GM21423 (cell line): ENCODE results near the gene SYCN.

Experiments used
- ATAC-seq: cut with Tn5 transposase; IDR thresholded peaks from one replicate; pipeline ENCODE4 v1.9.1; 2021; ENCODE audit warnings: mild to moderate bottlenecking, moderate library complexity; ENCODE audit not compliant: unreplicated experiment

Gene SYCN

DNA sequence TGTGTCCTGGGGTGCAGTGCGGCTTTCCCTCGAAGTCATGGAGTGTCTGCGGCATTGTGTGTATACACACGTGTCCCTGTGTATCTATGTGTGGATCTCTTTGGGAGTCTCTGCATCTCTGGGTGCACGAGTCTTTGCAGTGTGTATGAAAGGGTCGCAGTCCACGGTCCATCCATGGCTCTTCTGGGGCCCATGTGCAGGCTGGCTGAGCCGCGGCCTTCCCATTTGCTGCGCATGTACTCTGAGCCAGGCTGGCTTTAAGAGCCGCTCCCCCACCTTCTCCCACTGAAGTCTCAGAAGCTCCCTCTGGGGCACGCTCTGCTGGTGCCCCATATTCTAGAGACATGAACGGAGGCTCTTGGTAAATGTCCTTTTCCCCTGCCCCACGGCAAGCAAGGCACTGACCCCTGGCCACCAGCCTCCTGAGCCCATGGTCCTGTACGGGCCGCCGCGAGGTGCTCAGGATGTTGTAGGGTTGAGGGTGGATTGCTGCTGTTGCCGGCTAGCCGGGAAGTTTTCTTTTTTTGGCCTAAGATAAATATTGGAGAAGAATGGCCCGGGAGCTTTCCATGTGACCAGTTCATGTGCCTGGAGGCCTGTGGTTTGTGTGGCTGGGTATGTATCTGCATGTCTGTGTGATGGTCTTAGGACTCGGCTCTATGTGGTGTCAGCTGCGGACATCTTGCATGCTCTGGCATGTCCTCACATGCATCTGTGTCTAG lies 46.6 kb downstream of the SYCN start:
- ATAC-seq, result no peak

DNA sequence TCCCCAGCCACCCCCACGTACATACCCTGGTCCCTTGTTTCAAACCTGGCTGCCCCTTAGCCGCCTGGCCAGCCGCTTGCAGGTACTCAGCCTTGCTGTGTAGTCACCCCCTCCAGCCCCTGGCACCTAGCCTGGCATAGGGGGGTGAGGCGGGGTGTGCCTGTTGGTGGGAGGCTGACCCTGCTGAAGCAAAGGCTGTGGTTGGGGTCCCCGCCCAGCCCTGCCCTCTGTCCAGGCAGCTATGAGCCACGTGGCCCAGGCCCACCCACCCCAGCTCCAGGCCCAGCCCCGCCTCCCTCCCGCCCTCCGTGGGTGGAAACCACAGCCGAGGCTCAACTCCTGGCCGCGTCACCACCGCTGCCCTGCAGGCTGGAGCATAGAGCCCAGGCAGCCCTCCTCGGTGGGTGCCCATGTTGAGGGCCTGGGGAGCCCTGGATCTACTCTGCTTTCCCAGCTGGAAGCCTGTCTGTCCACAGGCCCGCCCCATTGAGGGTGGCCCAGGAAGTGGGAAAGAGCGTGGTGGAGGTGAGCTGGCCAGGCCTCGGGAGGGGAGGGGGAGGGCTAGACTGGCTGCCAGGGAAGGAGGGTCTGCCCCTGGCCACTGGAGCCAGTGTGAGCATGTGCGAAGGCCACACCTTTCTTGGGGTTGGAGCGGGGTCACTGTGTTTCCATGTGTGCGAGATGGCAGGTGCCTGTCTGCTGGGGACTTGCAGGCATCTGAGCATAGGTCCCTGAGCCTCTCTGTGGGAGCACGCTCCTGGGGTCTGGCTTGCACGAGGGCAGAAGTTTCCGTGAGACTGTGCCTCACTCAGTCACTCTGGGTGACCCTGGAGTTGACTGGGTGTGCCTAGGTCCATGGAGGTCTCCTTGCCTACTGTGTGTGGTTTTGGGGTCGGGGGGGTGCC lies 47.5 kb downstream of the SYCN start:
- no peak for ATAC-seq

- no peak for ATAC-seq
Measured at GRCh38 chr19:39155741-39156140, 48.3 kb downstream of the SYCN start.

DNA sequence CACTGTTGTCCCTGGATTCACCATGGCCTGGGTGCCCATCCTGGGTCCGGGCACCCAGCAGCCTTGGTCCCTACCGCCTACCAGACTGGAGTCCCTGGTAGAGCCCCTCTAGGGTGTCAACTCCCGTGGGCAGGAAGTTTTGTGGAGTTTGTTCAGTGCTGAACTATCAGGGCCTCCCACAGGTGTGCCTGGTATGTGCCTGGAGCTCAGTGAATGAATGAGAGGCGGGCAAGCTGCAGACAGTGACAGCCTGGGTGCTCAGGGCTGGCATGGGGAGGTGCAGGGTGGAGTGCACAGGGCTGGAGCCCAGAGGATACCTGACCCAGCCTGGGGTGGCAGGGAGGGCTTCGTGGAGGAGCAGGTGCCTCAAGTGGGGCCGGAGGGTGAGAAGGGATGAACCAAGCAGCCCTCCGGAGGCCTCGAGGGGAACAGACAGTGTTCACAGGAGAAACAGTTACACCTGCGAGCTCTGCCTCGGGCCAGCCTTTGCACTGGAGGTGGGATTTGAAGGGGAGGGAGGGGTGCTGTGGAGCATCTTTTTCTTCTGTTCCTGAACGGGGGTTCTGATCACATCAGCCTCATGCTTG lies 48.9 kb downstream of the SYCN start:
- no peak for ATAC-seq

DNA sequence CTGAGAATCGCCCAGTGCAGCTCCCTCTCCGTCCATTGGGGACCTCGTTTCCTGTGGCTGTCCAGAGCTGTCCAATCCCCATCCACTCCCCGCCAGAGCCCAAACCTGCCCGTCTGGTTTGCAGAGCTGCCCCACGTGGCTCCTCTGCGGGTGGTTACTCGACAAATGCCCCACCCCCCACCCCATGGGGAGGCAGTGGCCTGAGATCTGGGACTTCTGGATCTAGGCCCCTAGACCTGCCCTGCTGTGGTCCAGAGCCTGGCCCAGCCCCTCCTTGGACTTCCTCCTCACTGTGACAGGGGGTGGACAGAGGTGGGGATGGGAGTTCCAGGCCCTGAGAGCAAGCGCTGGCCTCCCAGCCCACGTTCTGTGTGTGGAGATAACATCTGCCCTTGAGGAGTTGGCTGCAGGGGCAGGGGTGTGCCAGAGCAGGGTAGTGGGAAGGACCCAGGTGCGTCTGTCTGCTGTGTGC lies 49.4 kb downstream of the SYCN start:
- no peak for ATAC-seq

DNA sequence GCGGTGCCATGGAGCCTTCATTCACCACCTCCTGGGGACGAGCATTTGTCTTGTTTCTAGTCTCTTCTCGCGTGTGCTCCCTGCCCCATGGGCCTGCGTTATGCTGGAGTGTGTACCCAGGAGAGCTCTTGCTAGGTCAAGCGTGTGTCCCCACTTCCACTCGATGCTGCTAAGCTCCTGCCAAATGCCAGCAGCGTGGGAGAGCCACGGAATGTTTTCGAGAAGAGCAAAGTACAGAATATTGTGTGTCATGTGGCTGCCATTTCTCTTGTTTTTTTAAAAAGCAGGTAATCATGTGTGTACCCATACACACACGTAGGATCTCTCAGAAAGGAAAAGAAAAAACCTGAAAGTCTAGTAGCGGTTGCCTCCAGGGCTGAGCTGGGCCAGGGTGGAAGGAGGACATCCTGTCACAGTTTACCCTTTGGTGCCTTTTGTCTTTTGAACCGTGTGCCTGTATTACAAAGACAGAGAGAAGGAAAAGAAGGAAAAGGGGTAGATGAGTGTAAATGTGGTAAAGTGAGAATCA lies 49.9 kb downstream of the SYCN start:
- no peak for ATAC-seq
